Fibroblast of skin of left biceps (primary cell): ENCODE results near the gene EGFL7.

Experiments
- DNase-seq, 2 experiments: peaks; one replicate each; pipeline ENCODE4 v3.0.0-alpha.2; 2013; ENCODE audit warnings: low read depth in 2 of 2

EGFL7 gene

DNA sequence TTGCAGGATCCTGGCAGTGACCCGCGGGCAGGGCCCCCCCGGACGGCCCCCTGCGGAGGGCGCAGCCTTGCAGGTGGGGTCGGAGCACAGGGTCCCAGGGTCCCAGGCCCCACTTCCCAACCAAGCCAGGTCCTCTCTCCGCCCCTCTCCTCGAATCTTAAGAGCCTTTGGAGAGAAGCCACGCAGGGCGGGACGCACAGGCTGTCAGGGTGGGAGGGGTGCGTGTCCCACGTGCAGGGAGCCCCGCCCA lies 18.4 kb upstream of the EGFL7 start:
- DNase-seq, result no peak

DNA sequence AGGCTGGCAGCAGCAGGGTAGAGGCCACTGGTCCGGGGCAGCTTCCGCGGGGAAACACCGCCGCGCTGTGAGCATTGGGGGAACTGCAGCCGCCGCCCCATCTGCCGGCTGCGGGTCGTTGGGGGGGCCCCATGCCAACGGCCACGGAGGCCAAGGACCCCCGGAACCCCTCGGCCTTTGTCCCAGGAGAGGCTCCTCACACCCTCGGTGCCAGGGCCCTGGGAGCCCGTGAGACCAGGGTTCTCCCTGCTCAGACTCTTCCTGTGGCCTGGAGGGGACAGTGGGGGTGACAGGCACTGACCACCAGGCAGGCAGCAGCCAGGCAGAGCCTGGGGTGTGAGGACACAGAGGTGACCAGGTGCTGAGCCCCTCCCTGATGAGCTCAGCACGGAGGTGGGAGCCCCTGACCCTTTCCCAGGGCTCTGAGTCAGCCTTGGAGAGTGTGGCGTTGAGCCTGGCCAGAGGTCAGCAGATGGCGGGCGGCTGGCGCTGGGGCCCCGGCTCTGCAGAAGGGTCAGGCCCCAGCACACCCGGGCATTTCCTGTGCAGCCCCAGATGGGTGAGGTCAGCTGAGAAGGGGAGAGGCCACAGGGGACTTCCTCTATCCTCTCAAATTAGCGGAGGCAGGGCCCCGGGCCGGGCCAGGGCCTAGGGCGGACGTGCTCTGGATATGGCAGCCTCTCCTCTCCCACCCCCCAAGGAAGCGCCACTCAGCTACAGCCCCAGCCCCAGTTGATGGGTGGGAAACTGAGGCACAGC lies 17.9 kb upstream of the EGFL7 start:
- DNase-seq, result no peak

DNA sequence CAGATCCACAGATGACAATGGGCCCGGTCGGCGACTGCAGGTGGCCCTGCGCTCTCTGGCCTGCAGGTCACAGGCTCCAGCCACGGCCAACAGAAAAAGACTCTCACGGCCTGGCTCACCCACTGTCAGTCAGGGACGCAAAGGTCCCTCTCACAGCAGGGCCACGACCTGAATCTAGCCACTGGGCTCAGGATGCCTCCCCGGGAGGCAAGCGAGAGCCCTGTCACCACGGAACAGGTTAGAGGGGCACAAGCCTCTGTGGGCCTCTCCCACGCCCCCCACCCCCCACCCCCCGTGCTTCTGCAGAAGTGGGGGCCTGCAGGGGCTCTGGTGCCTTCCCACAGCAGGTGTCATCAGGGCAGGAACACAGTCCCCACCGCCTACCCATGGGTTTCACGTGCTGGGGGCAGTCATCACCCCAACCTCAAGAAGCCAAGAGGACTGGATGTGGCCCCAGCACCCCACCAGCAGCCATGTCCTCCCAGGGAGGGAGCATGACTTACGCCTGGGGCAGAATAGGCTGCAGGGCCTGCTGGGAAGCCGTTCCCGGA lies 17.3 kb upstream of the EGFL7 start:
- DNase-seq, result no peak

DNA sequence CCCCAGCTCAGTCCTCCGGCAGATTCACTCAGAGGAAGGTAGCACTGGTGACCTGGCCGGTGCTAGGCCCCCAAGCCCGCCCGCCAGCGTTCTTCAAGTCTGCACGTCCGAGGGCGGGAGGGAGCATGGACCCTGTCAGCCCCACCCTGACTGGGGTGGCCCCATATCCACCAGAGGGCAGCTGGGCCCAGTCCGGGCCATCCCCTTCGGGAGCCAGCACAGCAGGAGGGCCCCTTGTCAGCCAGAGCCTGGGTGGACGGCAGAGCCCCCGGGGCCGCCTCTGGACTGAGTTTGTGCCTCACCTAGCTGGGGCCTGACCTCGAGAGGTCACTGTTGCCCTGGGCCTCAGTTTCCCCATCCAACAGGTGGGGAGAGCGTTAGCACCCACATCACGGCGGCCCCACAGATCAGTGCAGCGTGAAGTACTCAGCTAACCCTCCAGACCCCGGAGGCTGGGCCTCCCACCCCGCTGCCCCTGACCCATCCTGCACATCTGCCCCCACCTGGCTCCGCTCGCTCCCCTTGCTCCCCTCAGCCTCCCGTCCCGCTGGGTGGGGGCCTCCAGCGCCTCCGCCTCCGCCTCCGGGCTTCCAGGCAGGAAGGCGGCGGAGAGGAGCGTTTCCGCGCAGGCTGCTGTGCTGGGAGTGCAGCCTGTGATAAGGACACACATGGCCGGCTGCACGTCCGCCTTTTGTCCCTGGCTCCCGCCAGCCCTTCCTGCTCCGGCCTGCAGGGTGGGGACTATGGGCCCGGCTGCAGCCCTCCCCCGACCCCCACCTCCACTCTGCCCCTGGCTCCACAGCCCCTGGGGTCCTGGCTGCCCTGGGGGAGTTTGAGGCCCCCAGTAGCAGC lies 16.6 kb upstream of the EGFL7 start:
- DNase-seq, result no peak

DNA sequence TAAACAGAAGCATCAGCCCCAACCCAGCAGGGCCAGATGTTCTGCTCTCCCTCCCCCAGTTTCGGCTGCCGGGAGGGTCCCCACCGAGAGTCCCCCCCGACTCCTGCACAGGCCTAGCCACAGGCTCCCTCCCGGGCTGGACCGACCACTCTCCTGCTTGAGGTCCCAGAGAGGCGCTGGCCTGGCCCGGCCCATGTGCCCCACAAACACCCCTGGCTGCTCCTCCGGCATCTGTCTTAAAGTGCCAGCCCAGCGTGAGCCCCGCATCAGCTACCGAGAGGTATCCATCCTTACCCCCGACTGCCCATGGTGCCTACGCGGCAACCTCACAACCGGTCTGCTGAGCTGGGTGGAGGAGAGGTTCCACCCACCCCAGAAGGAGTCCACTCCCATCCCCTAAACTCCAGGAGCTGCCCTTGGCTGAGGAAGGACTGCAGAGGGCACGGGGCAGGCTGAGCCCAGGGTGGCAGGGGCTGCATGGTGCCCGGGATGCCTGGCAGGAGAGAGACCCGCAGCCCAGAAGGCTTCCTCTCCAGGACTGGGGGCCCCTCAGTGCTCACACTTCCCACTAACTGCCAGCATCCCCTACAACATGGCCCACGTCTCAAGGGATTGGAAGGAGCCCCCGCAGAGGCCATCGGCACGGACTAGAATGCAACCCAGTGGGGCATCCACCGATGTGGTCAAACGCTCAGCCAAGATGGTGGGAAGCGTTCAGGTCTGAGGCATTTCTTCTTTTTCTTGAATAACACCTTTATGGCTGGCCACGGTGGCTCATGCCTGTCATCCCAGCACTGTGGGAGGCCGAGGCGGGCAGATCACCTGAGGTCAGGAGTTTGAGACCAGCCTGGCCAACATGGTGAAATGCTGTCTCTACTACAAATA lies 15.6 kb upstream of the EGFL7 start:
- no peak for DNase-seq

DNA sequence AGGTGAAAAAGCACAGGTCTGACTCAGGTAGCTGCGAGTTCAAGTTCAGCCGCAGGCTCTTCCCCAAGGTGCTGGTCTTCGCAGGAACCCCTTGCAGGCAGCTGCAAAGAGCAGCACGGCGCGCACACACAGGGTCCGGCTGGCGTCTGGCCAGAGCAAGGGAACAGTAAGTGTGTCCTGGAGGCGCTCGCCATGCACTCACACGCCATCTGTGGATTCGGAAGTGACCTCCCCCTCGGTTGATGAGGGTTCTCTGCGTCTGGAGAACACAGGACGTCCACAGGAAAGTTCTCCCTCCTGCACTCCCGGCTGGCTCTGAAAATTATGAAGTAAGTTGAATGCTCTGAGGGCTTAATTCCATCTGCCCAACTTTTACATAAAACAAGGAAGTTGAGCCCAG lies 14.0 kb upstream of the EGFL7 start:
- DNase-seq, result no peak

DNA sequence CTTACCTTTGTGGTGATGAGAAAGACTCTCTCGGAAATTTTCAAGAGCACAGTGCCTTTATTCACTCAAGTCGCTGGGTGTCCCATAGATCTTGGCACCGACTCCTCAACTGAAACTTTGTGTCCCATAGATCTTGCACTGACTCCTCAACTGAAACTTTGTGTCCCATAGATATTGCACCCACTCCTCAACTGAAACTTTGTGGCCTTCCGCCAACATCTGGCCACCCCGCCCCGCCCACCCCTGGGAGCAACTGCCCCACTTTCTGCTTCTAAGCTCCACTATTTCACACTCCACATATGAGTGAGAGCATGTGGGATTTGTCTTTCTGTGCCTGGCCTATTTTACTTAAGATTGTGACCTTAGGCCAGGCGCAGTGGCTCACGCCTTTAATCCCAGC lies 12.7 kb upstream of the EGFL7 start:
- DNase-seq, result no peak

DNA sequence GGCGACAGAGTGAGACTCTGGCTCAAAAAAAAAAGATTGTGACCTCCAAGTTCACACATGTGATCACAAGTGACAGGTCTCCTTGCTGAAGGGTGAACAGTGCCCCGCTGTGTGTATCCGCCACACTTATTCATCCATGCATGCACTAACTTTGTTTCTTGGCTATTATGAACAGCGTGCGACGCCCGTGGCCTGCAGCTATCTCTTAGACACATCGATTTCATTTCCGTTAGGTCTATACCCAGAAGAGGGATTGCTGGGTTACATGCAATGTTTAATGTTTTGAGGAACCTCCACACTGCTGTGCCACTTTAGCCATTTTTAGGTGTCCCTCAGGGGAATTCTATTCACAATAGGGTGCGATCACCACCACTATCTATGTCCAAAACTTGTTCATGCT lies 12.1 kb upstream of the EGFL7 start:
- no peak for DNase-seq

DNA sequence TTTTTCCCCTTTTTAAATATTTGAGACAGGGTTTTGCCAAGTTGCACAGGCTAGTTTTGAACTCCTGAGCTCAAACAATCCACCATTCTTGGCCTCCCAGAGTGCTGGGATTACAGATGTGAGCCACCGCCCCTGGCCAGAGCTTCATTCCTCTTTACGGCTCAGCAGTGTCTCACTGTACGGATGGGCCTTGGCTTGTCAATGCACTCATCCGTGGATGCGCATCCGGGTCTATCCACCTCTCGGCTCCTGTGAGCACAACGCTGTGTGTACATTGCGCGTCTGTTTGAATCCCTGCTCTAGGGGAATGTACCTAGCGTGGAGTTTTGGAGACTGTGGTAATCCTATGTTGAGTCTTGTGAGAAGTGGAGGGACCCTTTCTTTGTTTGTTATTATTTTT lies 10.9 kb upstream of the EGFL7 start:
- no peak for DNase-seq

DNA sequence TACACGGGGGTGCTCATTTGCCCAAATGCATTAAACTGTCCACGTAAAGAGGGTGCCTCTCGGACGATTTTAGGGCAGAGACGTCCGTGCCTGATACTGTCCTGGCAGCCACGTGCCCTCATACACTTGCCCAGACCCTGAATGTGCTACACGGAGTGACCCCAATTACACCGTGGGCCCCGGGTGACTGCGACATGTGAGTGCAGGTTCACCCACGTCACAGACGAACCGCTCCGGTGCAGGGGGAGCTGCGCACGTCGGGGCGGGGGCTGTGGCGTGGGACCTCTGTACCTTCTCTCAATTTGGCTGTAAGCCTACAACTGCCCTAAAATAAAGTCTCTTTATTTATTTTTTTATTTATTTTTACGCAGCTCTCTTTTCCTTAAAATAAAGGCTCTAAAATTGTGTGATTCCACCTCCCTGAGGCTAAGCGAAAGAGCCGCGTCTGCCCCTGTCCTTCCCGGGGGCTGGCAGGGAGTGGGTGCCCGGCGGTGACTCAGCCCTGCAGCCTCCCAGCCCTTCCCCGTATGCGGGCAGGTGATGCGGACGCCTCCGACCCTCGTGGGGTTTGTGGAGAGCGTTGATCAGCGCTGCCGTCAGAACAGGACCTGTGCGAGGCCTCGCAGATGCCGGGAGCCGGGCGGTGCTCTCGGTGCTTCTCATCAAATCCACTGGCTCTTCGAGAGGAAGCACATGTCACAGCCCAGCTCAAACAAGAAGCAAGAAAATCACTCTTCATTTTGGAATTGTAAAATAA lies 9.2 kb upstream of the EGFL7 start:
- DNase-seq, result no peak

DNA sequence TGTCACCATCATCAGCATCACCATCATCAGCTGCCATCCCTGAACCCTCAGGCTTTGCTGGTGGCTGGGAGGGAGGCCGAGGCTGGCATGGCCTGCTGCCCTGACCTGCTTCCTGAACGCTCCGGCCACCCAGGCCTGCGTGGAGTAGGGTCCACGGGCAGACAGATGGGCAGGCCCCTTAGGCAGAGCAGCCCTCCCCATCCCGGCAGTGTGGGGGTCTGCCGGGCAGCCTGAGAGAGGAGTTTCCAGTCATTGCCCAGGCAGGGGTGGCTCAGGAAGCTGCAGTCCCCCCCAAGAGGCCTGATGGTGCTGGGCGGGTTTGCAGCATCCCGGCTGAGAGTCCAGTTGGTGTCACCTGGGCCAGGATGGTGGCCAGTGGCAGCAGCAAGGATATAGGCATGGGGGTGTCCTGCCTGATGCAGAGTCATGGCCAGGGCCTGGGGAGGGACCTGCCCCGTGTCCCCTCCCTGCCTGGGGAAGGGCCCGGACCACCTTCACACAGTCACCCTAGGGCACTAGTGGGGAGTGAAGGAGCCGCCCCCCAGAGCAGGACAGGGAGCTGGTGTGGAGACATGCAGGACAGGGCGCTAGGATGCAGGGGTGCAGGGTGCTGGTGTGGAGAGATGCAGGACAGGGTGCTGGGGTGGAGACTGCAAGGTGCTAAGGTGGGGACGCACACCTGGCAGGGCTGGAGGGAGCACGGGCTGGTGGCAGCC lies 7.7 kb upstream of the EGFL7 start:
- DNase-seq, result no peak

DNA sequence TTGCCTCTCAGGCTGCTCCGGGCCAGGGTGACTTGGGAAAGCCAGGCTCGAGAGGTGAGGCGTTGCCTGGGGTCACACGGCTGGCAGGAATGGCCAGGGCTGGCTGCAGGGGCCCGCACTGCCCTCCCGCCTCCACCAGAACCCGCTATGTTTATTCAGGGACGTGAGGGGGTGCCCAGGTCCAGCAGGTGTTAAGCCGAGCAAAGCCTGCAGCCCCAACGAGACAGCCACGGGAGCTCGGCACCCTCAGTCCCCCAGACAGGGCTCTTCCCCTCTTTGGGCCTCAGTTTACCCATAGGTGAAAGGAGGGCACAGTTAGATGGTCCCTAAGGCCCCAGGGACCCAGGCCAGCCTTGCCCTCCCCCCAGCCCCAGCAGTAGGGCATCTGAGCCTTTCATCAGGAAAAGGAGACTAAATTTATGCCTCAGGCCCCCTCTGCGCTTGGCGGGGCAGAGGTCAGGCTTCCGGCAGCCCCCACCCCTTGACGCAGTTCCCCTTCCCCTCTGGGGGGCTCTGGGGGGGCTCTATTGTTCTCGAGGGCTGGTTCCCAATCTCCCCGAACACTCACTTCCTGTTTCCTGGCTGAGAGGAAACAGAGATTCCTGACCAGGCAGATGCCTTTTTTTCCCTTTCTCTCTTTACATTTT lies 7.1 kb upstream of the EGFL7 start:
- no peak for DNase-seq

DNA sequence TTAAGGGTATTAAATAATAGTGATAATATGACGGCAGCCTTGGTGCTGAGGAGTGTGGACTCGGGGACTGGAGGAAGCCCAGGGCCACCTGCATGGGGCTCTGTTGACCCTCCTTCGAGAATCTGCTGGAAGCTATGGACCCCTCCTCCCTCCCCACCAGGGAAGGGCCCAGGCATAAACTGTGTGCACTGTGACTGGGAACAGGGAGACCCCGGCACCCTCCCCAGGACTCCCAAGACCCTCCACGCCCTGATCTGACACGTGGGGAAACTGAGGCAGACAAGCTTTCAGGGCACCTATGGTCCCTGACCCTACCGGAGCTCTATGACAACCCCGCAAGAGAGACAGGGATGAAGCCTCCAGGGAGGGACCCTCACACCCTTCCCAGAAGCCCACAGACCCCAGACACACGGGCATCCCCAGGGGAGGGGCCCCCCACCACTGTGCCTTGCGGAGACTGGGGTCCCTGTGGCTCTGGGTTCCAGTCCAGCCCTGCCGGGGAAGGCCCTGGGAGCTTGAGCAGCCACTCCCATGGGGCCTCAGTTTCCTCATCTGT lies 6.5 kb upstream of the EGFL7 start:
- no peak for DNase-seq

DNA sequence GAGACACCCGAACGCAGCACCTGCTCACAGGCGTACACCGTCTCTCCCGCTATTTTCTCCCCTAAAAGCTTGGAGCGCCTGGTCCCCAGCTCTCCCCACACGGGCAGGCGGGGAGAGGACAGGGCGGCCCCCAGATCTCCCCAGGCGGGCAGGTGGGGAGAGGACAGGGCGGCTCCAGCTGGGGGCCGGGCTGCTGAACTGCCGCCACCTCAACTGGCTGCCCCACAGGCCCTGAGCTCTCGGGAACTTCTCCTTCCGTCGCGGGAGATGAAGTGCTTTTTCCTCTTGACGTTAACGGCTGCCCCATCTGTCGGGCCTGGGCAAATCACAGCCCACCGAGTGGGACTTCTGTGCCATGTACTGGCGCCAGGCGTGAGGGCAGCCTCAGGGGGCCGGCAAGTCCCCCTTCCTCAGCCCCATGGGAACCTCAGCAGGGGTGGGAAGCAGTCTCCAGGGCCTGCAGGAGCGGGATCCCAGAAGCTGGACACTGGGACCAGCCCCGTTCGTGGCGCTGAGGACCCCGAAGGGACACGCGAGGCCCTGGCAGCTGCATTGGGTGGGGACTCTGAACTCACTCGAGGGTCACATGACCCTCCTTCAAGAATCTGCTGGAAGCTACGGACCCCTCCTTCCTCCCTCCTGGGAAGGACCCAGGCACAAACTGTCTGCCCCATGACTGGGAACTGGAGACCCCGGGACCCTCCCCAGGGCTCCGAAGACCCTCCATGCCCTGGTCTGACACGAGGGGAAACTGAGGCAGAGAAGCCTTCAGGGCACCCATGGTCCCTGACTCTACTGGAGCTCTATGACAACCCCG lies 5.7 kb upstream of the EGFL7 start:
- no peak for DNase-seq

DNA sequence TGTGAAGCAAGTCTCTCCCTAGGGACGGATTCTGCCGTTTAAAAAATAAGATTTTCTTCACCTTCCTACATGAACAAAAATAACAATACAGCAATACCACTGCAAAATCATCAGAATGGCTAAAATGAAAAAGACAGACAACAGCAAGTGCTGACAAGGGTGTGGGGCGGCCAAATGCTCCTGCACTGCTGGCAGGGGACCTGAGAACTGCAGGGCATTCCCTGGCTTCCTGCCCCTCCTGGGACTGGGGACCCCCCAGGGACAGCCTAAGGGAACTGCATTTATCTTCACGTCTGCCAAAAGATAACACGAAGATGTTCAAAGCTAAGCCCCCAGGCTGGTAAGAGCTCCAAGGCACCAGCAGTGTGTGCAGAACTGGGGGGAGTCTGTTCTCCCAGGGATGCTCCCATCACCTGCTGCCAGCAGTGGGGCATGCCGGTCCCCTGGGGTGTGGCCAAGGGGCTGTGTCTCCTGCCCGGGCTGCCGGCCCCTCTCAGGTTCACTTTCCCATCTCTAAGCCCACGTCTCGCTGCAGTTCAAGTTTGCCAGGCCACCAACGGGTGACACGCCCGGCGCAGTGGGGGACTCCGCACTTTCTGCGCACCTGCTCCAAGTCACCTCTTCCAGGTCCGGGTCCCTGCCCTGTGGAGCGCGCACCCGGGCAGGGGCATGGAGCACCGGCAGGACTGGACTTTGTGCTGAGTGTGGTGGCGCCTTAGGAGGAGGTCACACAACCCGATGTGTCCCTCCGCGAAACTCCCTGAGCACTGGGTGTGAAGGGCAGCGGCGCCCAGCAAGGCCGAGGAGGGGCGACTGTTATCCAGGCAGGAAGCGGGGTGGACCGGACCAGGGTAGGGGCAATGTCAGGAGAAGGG lies 4.5 kb upstream of the EGFL7 start:
- no peak for DNase-seq

DNA sequence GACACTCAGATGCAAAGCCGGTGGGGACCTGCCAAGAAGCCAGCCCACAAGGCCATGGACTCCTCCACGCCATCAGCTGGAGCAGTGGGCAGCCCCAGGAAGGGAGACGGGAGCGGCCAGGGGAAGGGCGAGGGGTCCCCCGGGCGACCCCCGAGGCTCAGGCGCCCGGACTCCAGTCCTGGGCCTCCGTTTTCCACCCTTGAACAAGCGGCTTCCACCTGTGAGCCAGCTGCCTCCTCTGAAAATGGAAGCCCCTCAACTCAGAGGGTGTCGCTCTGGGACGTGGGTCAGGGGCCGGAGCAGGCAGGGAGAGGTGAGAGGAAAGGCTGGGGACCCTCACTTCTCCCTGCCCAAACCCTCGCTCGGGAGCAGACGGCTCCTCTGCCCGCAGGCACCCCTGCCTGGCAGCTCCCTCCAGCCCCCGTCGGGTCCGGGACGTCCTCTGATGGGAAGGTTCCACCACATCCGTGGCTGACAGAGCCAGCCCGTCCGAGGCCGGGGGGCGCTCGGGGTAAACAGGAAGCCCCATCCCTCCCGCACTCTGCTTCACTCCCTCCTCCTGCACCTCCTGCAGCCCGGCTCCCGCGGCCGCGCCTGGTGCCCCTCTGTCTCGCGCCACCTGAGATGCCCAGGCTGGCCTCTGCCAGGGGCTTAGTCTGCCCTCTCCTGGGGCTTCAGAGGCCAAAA lies 3.7 kb upstream of the EGFL7 start:
- DNase-seq, result no peak
